Activated T-cell treated with anti-CD3 and anti-CD28 coated beads, Interleukin-2, amount 50 U/mL, for 4 hours (primary cell): Measurements from ENCODE around the gene MCOLN1. TPM values are rescaled to one million over a fixed set of nuclear protein-coding genes. Genes with fewer than 3 reads are reported as not detected.

ENCODE experiments used
- ATAC-seq, 2 donors: fragments of 200-7000 bp; cut with Tn5 transposase; one replicate each; pipeline ENCODE4 v1.10.0; 2021
- DNase-seq: peaks from one replicate; pipeline ENCODE4 v3.0.0-alpha.2; 2020
- H3K27me3 Mint-ChIP-seq: one replicate; pipeline ENCODE4 v1.8.0; 2021; ENCODE audit warnings: low read depth, mixed read lengths
- H3K36me3 Mint-ChIP-seq: one replicate; pipeline ENCODE4 v1.8.0; 2022; ENCODE audit warnings: mixed read lengths; ENCODE audit not compliant: insufficient read depth
- H3K4me1 Mint-ChIP-seq: one replicate; pipeline ENCODE4 v1.8.0; 2021; ENCODE audit warnings: low read depth, mixed read lengths
- H3K4me3 Mint-ChIP-seq: one replicate; pipeline ENCODE4 v1.8.0; 2021; ENCODE audit warnings: mild to moderate bottlenecking, moderate library complexity, mixed read lengths
- H3K9me3 Mint-ChIP-seq: one replicate; pipeline ENCODE4 v1.8.0; 2021; ENCODE audit warnings: mixed read lengths
- total RNA-seq, 3 donors: library from RNA; stranded (reverse); gene quantifications; one replicate each; pipeline ENCODE4 v1.2.1, GENCODE V29; 2021

MCOLN1 gene
- total RNA-seq, 3 donors from 2014 or later = 20.5 to 27.4 (median 22.6) TPM

DNA sequence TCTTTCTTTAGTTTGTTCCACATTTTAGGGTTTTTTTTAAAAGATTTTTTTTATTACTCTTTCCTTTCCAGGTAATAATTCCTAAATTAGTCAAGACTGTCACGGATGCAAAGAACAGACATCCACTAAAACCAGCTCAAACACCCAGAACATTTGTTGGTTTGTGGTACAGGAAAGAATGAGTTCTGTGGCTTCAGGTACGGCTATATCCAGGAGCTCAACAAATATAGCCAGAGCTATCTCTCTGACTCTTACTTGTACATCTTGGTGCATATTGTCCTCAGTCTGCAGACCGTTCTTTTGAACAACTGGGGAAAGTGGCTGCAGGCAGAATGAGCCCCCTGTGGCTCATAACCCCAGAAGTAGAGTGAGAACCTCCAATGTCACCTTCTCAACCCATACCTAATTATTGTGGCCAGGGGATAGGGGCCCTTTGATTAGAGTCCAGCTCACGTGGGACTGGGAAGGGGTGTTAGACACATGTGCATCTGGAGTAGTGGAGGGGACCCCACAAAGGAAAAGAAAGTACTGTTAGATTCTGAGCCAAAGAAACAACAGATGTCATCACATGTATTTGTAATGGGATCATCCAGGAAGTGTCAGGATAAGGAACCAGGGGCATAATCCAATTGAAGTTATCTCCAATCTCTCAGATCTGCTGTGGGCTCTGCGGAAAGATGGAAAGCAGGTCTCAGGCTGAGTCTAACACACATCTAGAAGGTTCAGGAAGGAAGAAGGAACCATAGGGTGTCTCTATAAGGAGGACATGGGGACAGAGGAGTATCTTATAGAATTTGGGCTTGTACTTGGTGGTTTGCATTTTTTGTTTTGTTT is 8.4 kb upstream of the MCOLN1 start:
- Mint-ChIP-seq H3K36me3 (no peaks in the 10 kb centered on the region), H3K9me3 (no peaks in the 10 kb centered on the region), H3K4me3 (peak overlapping the region; percentile 22), H3K27me3 (peaks cover 12% of the 10 kb centered on the region), H3K4me1 (peaks cover 14% of the 10 kb centered on the region)
- no peak for ATAC-seq
- no peak for DNase-seq

DNA sequence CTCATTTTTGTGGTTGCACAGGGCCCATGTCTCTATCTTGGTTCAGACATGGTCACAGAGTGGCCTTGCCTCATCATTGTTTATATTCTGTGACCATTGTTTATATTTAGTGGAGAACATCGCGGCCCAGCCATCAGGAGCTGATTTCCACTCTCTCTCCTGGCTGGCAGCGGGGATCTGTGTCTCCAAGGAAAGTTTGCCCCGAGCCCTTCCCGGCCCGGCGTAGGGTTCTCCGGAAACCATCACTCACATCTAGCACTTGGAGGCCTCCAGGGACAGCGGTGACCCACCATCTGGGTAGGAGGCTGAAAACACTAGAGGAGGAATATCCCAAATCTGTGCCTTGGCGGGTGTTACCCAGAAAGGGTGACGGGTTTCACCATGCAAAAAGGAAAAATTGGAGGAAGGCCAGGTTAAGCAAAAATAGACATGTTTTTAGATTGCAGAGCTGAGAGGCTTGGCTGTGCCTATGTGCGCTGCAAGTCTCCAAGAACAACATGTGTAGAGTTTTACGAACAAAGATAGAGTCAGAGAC is 7.2 kb upstream of the MCOLN1 start:
- H3K36me3 Mint-ChIP-seq = no peaks in the 10 kb centered on the region
- no peak for DNase-seq
- peaks cover 12% of the 10 kb centered on the region for H3K27me3 Mint-ChIP-seq
- no peak for ATAC-seq
- H3K9me3 Mint-ChIP-seq = no peaks in the 10 kb centered on the region
- peak overlapping the region; percentile 73 for H3K4me3 Mint-ChIP-seq
- H3K4me1 Mint-ChIP-seq = peaks cover 14% of the 10 kb centered on the region

DNA sequence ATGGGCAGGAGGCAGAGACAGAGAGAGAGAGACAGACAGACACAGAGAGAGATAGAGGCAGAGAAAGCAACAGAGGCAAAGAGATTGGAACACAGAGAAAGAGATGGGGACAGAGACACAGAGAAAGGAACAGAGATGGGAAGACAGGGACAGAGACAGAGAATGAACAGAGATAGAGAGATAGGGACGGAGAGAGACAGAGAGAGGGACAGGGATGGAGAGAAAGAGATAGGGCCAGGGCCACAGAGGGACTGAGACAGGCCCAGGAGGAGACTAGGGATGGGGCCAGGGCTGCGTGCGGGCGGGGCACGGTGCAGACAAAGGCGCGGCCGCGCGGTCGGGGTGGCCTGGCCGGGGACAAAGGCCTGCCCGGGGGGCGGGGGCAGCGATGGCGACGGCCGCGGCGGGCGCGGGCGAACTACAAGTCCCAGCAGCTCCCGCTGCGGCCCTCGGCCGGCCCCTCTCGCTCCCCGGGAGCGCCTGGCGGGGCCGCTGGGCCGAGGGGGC is 6.7 kb upstream of the MCOLN1 start, which contains the start of gene ZNF358:
TSS of gene ZNF358 (plus strand) at position 459 of the 507 bp plus-strand sequence. CDS start 3,140 bp downstream, outside the sequence.
- peak; percentile 89 to 93 for ATAC-seq

DNA sequence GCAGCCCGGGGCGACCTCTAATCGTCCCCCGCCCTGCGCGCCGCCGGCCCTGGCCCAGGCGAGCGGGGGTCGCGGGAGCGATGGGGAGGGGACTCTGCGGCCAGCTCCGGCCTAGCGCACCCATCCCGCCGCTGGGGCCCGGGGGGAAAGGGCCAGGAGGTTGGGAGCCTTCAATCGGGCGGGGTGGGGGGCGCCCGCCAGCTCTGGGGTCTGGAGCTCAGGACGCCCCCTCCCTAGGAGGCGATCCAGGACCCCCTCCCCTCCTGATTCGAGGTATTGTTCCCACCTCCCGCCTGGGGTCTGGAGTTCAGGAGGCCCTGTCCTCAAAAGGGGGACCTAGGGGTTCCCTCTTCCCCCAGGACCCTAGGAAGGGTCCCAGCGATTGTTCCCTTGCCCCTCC is 6.1 kb upstream of the MCOLN1 start:
- peak overlapping the region; percentile 74 for H3K4me3 Mint-ChIP-seq
- no peaks in the 10 kb centered on the region for H3K36me3 Mint-ChIP-seq
- H3K4me1 Mint-ChIP-seq = peaks cover 14% of the 10 kb centered on the region
- H3K27me3 Mint-ChIP-seq = peaks cover 12% of the 10 kb centered on the region
- no peak for ATAC-seq
- H3K9me3 Mint-ChIP-seq = no peaks in the 10 kb centered on the region
- no peak for DNase-seq

More for the DNA sequence above, 6.7 kb upstream of the MCOLN1 start, which contains the start of gene ZNF358:
- H3K4me1 Mint-ChIP-seq = peaks cover 14% of the 10 kb centered on the region
- H3K36me3 Mint-ChIP-seq = no peaks in the 10 kb centered on the region
- no peaks in the 10 kb centered on the region for H3K9me3 Mint-ChIP-seq
- DNase-seq = no peak
- H3K4me3 Mint-ChIP-seq = peak within 1 kb of the TSS; percentile 74
- H3K27me3 Mint-ChIP-seq = peaks cover 12% of the 10 kb centered on the region

DNA sequence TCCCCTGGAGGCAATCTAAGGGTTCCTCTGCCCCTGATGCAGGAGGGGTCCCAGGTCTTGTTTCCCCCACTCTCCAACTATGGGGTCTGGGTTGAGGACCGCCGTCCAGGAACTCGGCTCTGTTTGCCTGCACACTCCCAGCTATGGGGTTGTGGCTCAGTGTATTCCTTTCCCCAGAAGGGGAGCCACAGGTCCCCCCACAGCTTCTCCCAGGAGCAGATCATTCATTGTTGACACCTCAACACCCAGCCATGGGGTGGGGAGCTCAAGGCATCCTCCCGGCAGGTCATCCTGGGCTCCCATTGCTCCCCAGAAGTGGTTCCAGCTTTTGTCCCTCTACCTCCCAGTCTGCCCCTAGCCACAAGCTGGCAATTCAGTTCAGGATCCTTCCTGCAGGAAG is 5.5 kb upstream of the MCOLN1 start:
- H3K27me3 Mint-ChIP-seq = peaks cover 12% of the 10 kb centered on the region
- no peak for ATAC-seq
- no peaks in the 10 kb centered on the region for H3K36me3 Mint-ChIP-seq
- DNase-seq = no peak
- H3K4me1 Mint-ChIP-seq = peaks cover 17% of the 10 kb centered on the region
- no peaks in the 10 kb centered on the region for H3K9me3 Mint-ChIP-seq
- H3K4me3 Mint-ChIP-seq = peak overlapping the region; percentile 74

DNA sequence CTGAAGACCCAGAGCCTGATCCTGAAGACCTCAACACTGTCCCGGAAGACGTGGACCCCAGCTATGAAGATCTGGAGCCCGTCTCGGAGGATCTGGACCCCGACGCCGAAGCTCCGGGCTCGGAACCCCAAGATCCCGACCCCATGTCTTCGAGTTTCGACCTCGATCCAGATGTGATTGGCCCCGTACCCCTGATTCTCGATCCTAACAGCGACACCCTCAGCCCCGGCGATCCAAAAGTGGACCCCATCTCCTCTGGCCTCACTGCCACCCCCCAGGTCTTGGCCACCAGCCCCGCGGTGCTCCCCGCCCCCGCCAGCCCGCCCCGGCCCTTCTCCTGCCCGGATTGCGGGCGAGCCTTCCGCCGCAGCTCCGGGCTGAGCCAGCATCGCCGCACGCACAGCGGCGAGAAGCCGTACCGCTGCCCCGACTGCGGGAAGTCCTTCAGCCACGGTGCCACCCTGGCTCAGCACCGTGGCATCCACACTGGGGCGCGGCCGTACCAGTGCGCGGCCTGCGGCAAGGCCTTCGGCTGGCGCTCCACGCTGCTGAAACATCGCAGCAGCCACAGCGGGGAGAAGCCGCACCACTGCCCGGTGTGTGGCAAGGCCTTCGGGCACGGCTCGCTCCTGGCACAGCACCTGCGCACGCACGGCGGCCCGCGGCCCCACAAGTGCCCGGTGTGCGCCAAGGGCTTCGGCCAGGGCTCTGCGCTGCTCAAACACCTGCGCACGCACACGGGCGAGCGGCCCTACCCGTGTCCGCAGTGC is 2.9 kb upstream of the MCOLN1 start:
- no peak overlapping the region for H3K4me3 Mint-ChIP-seq
- no peak for ATAC-seq
- peaks cover 28% of the 10 kb centered on the region for H3K4me1 Mint-ChIP-seq
- peaks cover 9% of the 10 kb centered on the region for H3K27me3 Mint-ChIP-seq
- no peak for DNase-seq
- H3K36me3 Mint-ChIP-seq = no peaks in the 10 kb centered on the region
- no peaks in the 10 kb centered on the region for H3K9me3 Mint-ChIP-seq

DNA sequence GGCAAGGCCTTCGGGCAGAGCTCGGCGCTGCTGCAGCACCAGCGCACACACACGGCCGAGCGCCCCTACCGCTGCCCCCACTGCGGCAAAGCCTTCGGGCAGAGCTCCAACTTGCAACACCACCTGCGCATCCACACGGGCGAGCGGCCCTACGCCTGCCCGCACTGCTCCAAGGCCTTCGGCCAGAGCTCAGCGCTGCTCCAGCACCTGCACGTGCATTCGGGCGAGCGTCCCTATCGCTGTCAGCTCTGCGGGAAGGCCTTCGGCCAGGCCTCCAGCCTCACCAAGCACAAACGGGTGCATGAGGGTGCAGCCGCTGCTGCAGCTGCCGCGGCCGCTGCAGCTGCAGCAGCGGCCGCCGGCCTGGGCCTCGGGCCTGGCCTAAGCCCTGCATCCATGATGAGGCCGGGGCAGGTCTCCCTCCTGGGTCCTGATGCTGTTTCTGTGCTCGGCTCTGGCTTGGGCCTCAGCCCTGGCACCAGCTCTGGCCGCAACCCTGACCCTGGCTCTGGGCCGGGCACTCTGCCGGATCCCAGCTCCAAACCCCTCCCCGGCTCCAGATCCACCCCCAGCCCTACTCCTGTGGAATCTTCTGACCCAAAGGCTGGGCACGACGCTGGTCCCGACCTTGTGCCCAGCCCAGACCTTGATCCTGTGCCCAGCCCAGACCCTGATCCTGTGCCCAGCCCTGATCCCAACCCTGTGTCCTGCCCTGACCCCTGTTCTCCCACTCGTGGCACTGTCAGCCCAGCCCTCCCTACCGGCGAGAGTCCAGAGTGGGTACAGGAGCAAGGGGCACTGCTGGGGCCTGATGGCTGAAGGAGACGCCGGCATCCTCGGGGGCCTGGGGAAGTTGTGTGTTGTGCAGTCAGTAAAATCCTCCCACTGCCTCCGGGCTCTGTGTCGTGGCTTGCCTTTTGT is 2.0 kb upstream of the MCOLN1 start:
- Mint-ChIP-seq H3K4me3 (no peak overlapping the region), H3K27me3 (peaks cover 7% of the 10 kb centered on the region), H3K36me3 (no peaks in the 10 kb centered on the region), H3K4me1 (peaks cover 26% of the 10 kb centered on the region), H3K9me3 (no peaks in the 10 kb centered on the region)
- DNase-seq (no peak), ATAC-seq (no peak)

DNA sequence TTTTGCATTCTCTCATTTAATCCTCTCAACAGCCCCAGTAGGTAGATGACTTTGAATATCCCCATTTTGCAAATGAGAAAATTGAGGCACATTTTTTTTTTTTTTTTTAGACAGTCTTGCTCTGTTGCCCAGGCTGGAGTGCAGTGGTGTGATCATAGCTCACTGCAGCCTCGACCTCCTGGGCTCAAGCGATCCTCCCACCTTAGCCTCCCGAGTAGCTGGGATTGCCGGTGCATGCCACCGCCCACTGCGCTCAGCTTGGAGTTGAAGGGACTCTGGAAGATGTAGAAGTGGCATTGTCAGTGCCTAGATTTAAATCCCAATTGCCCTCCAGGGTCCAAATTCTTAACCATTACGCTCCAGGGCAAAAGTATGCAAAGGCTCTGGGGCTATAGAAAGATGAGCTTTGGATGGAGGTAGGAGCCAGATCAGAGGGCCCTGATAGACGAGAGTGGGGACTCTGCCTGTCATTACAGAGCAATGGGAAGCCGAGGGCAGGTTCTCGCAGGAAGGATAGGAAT is 813 bp upstream of the MCOLN1 start:
- H3K4me1 Mint-ChIP-seq = peaks cover 21% of the 10 kb centered on the region
- H3K4me3 Mint-ChIP-seq = peak overlapping the region; percentile 77
- DNase-seq (no peak), ATAC-seq (no peak)
- H3K36me3 Mint-ChIP-seq = no peaks in the 10 kb centered on the region
- no peaks in the 10 kb centered on the region for H3K9me3 Mint-ChIP-seq
- peaks cover 3% of the 10 kb centered on the region for H3K27me3 Mint-ChIP-seq

DNA sequence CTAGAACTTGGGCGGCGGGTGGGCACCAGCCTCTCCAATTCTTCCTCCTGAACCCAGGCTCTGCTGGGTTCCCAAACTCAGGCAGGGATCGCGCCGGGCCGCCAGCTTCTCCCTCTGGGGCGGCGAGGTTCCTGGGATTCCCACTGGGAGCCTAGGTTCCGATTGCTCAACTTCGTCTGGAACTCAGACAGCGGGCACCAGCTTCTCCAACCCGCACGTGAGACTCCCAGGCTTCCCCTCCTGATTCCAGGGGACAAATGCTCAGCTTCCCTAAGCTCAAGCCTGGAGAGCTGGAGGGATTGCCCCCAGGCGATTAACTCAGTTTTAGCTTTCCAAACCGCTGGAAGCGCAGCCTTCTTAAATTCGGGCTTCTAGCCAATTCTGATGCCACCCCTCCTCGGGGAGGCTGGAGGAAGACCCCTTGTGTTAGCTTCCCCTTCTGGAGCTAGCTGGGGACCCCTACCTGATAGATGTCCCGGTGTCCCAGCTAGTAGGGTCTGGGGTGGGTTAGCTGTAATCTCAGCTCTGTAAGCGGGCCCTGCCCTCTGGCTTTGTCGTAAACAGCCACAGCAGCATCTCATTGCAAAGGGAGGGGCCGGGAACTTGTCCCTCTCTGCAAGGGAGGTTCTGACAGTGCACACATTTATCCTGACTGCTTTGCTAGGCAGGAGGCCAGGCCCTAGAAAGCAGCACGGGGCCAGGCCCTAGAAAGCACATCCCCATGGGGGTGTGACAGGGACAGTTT is 671 bp downstream of the MCOLN1 start:
- Mint-ChIP-seq H3K4me1 (peaks cover 14% of the 10 kb centered on the region), H3K4me3 (peak overlapping the region; percentile 75), H3K9me3 (no peaks in the 10 kb centered on the region), H3K36me3 (no peaks in the 10 kb centered on the region), H3K27me3 (no peaks in the 10 kb centered on the region)
- ATAC-seq (no peak), DNase-seq (no peak)

DNA sequence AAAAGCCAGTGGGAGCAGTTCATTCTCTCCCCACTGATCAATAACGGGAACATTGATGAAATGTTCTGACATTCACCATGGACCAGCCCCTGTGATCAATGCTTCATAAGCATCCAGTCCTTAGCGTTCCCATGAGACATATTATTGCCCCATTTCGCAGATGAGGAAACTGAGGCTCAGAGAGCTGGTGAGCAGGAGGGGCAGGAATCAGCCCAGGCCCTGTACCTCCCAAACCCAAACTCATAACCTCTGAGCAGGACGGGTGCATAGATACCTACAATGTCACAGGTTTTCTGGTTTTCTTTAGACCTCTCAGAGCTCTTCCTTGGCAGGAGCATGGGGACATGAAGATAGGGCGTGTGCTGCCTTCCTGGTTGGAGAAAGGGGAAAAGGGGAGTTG is 2.1 kb downstream of the MCOLN1 start:
- Mint-ChIP-seq H3K36me3 (no peaks in the 10 kb centered on the region), H3K9me3 (no peaks in the 10 kb centered on the region), H3K4me1 (peaks cover 14% of the 10 kb centered on the region), H3K27me3 (no peaks in the 10 kb centered on the region), H3K4me3 (no peak overlapping the region)
- ATAC-seq (no peak), DNase-seq (no peak)

DNA sequence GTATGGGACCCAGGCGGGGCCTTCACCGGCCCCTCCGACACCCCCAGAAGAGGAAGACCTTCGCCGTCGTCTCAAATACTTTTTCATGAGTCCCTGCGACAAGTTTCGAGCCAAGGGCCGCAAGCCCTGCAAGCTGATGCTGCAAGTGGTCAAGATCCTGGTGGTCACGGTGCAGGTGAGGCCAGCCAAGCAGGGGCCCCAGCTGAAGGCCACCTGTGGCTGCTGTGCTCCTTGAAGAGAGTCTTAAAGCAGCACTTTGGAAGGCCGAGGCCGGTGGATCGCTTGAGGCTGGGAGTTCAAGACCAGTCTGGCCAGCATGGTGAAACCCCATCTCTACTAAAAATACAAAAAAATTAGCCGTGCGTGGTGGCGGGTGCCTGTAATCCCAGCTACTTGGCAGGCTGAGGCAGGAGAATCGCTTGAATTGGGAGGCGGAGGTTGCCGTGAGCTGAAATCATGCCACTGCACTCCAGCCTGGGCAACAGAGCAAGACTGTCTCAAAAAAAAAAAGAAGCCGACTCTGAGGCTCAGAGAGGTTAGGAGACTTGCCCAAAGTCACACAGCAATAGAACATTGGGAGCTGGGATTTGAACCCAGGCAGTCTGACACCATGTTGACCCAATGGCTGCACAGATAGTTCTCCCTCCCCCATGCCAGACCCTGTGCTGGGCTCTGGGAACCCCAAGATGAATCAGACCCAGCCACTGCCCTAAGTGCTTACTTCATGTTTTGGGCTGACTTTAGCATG is 2.7 kb downstream of the MCOLN1 start:
- Mint-ChIP-seq H3K9me3 (no peaks in the 10 kb centered on the region), H3K4me3 (no peak overlapping the region), H3K36me3 (no peaks in the 10 kb centered on the region), H3K4me1 (peaks cover 14% of the 10 kb centered on the region), H3K27me3 (no peaks in the 10 kb centered on the region)
- ATAC-seq = no peak
- no peak for DNase-seq

DNA sequence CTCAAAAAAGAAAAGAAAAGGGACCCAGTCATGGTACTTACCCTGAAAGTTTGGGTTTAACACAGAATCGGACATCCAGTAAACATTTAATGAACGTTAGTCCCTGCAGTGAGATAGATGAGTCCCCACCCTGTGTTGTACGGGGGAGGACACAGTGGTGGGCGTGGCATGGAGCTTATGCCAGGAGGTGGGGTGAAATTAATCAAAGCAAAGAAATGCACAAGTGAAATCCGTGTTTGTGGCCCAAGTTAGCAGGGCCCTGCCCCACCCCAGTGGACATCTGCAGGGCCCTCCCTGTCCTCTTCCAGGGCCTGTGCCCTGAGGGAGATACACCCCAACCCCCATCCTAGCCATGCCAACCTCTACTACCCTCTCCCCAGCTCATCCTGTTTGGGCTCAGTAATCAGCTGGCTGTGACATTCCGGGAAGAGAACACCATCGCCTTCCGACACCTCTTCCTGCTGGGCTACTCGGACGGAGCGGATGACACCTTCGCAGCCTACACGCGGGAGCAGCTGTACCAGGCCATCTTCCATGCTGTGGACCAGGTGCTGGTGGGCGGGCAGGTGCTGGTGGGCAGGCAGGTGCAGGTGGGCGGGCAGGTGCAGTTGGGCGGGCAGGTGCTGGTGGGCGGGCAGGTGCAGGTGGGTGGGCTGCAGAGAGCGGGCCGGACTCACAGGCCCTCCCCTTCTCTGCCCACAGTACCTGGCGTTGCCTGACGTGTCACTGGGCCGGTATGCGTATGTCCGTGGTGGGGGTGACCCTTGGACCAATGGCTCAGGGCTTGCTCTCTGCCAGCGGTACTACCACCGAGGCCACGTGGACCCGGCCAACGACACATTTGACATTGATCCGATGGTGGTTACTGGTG is 3.9 kb downstream of the MCOLN1 start:
- no peak for ATAC-seq
- Mint-ChIP-seq H3K36me3 (no peaks in the 10 kb centered on the region), H3K27me3 (no peaks in the 10 kb centered on the region), H3K4me3 (no peak overlapping the region), H3K4me1 (peaks cover 14% of the 10 kb centered on the region), H3K9me3 (no peaks in the 10 kb centered on the region)
- no peak for DNase-seq
